PFSK-1 (cell line): ENCODE measurements around the gene HIGD1A.

Experiments
- FOXP2 ChIP-seq: optimal IDR thresholded peaks from 2 replicates; pipeline ENCODE3; 2011; ENCODE audit warnings: borderline replicate concordance, control low read depth, inconsistent platforms; ENCODE audit not compliant: insufficient read depth; ENCODE audit errors: extremely low read length, extremely low read depth
- POLR2AphosphoS5 ChIP-seq: IDR thresholded peaks from 2 replicates; pipeline ENCODE4 v1.6.1; 2012; ENCODE audit warnings: low read depth, mild to moderate bottlenecking, control low read depth, low read length, moderate library complexity
- REST ChIP-seq, 2 experiments: IDR thresholded peaks; 2 replicates each; pipeline versions ENCODE4 v1.6.1 to v1.8.0; 2011 to 2012; ENCODE audit warnings: low read depth in 2 of 2, low read length in 2 of 2, control low read depth in 1 of 2, inconsistent platforms in 1 of 2, mild to moderate bottlenecking in 1 of 2, moderate library complexity in 1 of 2; ENCODE audit not compliant: insufficient read depth in 1 of 2
- SIN3A ChIP-seq: IDR thresholded peaks from 2 replicates; pipeline ENCODE4 v1.6.1; 2012; ENCODE audit warnings: mild to moderate bottlenecking, low read length, moderate library complexity, borderline replicate concordance; ENCODE audit not compliant: insufficient read depth
- TAF1 ChIP-seq: IDR thresholded peaks from 2 replicates; pipeline ENCODE4 v1.6.1; 2012; ENCODE audit warnings: low read length, control low read depth, borderline replicate concordance; ENCODE audit not compliant: insufficient read depth

Gene HIGD1A

GRCh38 chr3:42769477-42770131, 34.7 kb downstream of the HIGD1A start:
- TF ChIP-seq REST (IDR thresholded peaks at IDR 0.05; ENCODE audit: insufficient read depth in 1 of 2, low read depth in 2 of 2, low read length in 2 of 2), result no peak
- TF ChIP-seq FOXP2, result no peak
- no peak for TF ChIP-seq POLR2AphosphoS5
- TF ChIP-seq SIN3A, result no peak
- no peak for TF ChIP-seq TAF1

- TF ChIP-seq REST (IDR thresholded peaks at IDR 0.05; ENCODE audit: insufficient read depth in 1 of 2, low read depth in 2 of 2, low read length in 2 of 2) (no peak), TAF1 (no peak)
Observed at GRCh38 chr3:42764561-42765295, 39.6 kb downstream of the HIGD1A start.

- TF ChIP-seq POLR2AphosphoS5, result no peak
Observed at GRCh38 chr3:42764115-42764514, 40.2 kb downstream of the HIGD1A start.

GRCh38 chr3:42763021-42763420, 41.3 kb downstream of the HIGD1A start:
- TF ChIP-seq POLR2AphosphoS5, result no peak
- no peak for TF ChIP-seq FOXP2
- TF ChIP-seq REST (IDR thresholded peaks at IDR 0.05; ENCODE audit: insufficient read depth in 1 of 2, low read depth in 2 of 2, low read length in 2 of 2), result no peak
- no peak for TF ChIP-seq SIN3A

GRCh38 chr3:42762046-42762724, 42.1 kb downstream of the HIGD1A start:
- TF ChIP-seq REST (IDR thresholded peaks at IDR 0.05; ENCODE audit: insufficient read depth in 1 of 2, low read depth in 2 of 2, low read length in 2 of 2), result no peak
- no peak for TF ChIP-seq FOXP2
- TF ChIP-seq SIN3A, result no peak
- TF ChIP-seq POLR2AphosphoS5, result no peak
- no peak for TF ChIP-seq TAF1
